Stimulated activated CD8-positive, alpha-beta memory T cell treated with anti-CD3 and anti-CD28 coated beads, Interleukin-4, amount 100 ng/mL, for 24 hours (primary cell): ENCODE results near the gene ABHD16A.

ENCODE experiments used
- DNase-seq: peaks from one replicate; pipeline ENCODE4 v3.0.0-alpha.2; 2020; ENCODE audit warnings: low read depth

ABHD16A gene

GRCh38 chr6:31730631-31731086 lies 27.5 kb upstream of the ABHD16A start:
- DNase-seq, result no peak

- peak; percentile 55 for DNase-seq
Observed at GRCh38 chr6:31729979-31730630, 27.0 kb upstream of the ABHD16A start.

DNA sequence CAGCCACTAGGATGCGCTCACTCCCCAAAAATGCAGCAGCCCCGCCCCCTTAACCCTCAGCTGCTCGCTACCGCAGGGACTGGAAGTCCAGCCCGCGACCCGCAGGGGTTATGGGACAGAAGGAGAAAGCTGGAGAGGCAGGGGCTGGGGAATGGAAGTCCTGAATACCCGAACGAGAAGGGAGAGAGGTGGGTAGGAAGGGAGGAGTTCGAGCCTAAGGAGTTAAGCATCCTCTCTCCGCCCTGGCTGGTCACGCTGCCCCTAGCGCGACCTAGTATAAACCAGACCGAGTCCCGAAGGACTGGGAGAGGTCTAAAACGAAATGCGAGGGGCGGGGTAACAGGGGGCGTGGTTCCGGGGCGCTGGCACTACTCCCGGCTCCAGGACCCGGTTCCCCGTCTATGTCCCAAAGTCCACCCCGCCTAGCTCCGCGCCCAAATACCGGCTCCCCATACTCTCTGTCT lies 26.4 kb upstream of the ABHD16A start:
- DNase-seq, result peak; percentile 66

GRCh38 chr6:31728767-31729514 lies 25.8 kb upstream of the ABHD16A start, which contains the start of gene DDAH2:
Gene DDAH2 (minus strand): TSS chr6:31729299. CDS start chr6:31729161, 138 bp downstream.
- no peak for DNase-seq

GRCh38 chr6:31727717-31728671 lies 24.9 kb upstream of the ABHD16A start:
- DNase-seq, result no peak

DNA sequence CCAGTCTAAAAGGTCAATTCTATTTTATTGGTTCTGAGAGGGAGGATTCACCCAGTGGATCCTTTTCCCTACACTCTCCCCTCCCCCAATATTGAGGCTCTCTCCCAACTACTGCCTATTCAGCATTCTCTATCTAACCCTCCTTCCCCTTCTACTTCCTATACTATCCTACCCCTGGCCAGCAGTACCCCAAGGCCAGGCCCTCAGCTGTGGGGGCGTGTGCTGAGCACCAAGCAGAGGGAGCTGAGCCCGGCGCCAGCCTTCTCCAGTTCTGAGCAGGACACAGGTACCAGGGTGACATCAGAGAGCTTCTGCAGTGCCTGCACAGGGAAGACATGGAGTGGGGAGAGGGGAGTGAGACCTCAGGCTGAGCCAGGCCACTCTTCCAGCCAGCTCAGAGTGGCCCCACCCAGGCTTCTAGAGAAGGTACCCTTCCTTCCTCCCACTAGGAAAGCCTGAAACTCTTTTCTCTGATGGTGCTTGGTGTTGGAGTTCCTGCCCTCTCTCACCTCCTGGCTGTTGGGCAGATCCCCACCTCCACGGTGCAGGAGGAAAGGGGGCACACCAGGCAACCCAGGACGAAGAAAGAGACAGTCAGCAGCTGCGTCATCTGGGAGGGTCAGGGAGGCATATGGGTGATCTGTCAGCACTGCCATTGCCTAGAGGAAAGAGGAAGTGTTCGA lies 24.1 kb upstream of the ABHD16A start:
- no peak for DNase-seq

- no peak for DNase-seq
Observed at GRCh38 chr6:31725502-31726350, 22.6 kb upstream of the ABHD16A start.

GRCh38 chr6:31723980-31724691 lies 21.0 kb upstream of the ABHD16A start:
- no peak for DNase-seq

DNA sequence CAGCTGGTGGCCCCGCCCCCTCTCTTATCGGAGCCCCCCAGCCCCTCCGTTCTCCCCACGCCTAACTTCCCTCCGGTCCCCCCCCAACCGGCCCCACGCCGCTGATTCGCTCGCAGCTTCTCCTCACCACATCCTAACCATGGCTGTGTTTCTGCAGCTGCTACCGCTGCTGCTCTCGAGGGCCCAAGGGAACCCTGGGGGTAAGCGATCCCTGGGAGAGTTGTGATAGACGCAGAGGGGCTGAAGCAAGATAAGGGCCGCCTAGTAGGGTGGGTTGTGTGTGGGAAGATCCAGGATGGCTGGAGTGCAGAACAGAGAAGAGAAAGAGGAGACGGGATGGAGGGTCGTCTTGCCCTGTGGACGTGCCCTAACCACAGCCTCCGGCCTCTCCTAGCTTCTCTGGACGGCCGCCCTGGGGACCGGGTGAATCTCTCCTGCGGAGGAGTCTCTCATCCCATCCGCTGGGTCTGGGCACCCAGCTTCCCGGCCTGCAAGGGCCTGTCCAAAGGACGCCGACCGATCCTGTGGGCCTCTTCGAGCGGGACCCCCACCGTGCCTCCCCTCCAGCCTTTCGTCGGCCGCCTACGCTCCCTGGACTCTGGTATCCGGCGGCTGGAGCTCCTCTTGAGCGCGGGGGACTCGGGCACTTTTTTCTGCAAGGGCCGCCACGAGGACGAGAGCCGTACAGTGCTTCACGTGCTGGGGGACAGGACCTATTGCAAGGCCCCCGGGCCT lies 20.3 kb upstream of the ABHD16A start, which contains the start of gene MPIG6B:
MPIG6B (plus strand) TSS at position 129 of the 735 bp plus-strand sequence; CDS start at position 140, 11 bp downstream.
- DNase-seq, result no peak

DNA sequence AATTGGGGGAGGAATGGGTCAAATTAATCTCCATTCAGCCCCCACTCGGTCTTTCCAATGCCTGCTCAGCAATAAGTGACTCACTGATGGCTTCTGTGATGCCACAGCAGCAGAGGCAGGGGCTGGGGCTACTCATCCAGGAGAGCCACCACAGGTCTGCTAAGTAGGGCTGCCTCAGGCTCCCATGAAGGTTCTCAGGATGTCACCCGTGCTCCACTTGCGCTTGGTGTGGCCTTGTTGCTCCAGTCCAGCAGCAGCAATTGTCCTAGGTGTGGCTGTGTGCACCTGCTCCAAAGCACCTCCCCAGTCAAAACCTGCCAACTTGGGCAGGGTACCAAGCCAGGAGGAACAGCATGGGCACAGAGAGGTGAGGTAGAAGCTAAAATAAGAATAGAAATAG lies 19.0 kb upstream of the ABHD16A start:
- DNase-seq, result no peak

- DNase-seq, result no peak
Observed at GRCh38 chr6:31721351-31722020, 18.4 kb upstream of the ABHD16A start, which contains the start of gene LY6G6C. Gene LY6G6C (minus strand): TSS chr6:31721746. CDS start chr6:31721679, 67 bp downstream.

DNA sequence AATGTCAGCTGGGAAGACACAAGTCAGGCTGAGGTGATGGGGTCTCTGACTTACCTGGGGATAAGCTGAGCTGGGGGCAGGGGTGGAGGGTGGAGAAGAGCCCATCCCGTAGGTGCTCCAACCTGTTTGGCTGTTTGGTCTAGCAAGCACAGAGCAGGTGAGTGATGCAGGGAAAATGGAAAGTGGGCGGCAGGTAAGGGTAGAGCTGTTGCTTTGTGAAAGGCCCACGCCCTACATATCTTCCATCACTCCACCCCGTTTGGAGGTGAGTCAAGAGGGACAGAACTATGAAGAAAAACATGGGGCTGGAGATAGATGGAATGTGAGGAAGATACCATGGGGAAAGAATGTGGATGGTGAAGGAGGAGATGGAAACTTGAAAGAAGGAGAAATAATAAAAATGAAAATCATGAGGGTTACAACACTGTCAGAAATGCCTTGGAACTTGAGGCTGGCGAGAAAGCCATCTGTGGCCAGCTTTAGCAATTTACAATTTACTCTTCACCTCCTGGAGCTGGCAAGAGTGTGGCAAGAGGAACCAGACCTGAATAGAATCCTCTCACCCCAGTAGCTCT lies 17.2 kb upstream of the ABHD16A start:
- DNase-seq, result no peak

- no peak for DNase-seq
Observed at GRCh38 chr6:31719001-31719400, 15.9 kb upstream of the ABHD16A start.

- DNase-seq, result no peak
Observed at GRCh38 chr6:31718265-31718664, 15.1 kb upstream of the ABHD16A start.

GRCh38 chr6:31717499-31718222 lies 14.5 kb upstream of the ABHD16A start:
- no peak for DNase-seq

- DNase-seq, result no peak
Observed at GRCh38 chr6:31715022-31715958, 12.2 kb upstream of the ABHD16A start, which contains the start of gene LY6G6D. Gene LY6G6D (plus strand): TSS chr6:31715348. CDS start chr6:31715356, 8 bp downstream.
